Liver (tissue), 3 donors: ENCODE results near the gene UQCRC1.

Experiments used
- EGR1 ChIP-seq, 2 donors: IDR thresholded peaks; 2 replicates each; pipeline ENCODE4 v1.6.1; 2016 to 2018; ENCODE audit warnings: antibody characterized with exemption in 2 of 2, low read depth in 2 of 2
- FOXA2 ChIP-seq: IDR thresholded peaks from 2 replicates; pipeline ENCODE4 v1.6.1; 2016; ENCODE audit warnings: antibody characterized with exemption
- GABPA ChIP-seq, 2 donors: IDR thresholded peaks in 1 of 2; conservative IDR thresholded peaks in 1 of 2; 2 replicates each; pipeline ENCODE4 v1.6.1; 2016; ENCODE audit warnings: antibody characterized with exemption in 2 of 2, mild to moderate bottlenecking in 1 of 2, moderate library complexity in 1 of 2
- JUND ChIP-seq, 2 donors: IDR thresholded peaks; 2 replicates each; pipeline ENCODE4 v1.6.1; 2016; ENCODE audit warnings: antibody characterized with exemption in 2 of 2
- RAD21 ChIP-seq, 2 donors: IDR thresholded peaks; 2 replicates each; pipeline ENCODE4 v1.6.1; 2016; ENCODE audit warnings: antibody characterized with exemption in 2 of 2, mild to moderate bottlenecking in 2 of 2
- RXRA ChIP-seq, 2 donors: IDR thresholded peaks; 2 replicates each; pipeline ENCODE4 v1.6.1; 2017 to 2018; ENCODE audit warnings: antibody characterized with exemption in 2 of 2, mild to moderate bottlenecking in 1 of 2
- SP1 ChIP-seq: IDR thresholded peaks from 2 replicates; pipeline ENCODE4 v1.6.1; 2018; ENCODE audit warnings: antibody characterized with exemption, mild to moderate bottlenecking
- YY1 ChIP-seq: IDR thresholded peaks from 2 replicates; pipeline ENCODE4 v1.6.1; 2016; ENCODE audit warnings: antibody characterized with exemption, mild to moderate bottlenecking
- TF ChIP-seq, protein P1 (sequence below): fragments of 150-350 bp; IDR thresholded peaks from 2 replicates; pipeline ENCODE4 v1.5.1; 2017; ENCODE audit warnings: improper control_type of control experiment, low read depth, low read length; ENCODE audit not compliant: missing input control
- donor health status: healthy.
- donor health status: healthy.

DNA sequence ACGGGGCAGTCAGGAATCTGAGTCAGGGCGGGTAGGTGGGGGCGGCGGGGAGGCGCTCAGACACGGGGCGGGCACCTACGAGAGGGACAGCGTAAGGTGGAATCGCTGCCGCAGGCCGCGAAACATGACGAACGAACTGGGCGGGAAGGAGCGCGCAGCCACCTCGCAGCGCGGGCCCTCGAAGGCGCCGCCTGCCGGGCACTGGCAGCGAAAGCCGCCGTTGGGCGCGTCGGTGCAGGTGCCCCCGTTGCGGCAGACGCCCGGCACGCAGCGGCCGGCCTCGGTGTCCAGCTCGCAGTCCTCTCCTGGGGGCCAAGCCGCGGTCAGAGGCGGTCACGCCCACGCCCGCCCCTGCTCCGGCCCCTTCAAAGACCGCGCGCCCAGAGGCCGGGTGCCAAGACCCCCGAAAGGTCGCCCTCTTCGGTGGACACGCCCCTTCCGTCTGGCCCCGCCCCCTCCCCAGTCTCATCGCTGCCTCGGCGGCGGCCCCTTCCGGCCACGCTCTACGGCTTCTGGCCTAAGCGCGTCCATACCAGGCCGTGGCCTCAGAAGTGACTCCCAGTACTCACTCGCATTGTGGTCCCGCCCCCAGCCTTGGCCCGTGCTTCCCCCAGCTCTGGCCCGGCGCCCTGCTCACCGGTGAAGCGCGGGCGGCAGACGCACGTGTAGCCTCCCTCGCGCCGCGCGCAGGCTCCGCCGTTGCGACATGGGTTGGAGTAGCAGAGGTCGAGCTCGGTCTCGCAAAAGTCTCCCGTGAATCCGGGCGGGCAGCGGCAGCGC, 46.8 kb upstream of the UQCRC1 start:
- TF ChIP-seq, protein P1, sequence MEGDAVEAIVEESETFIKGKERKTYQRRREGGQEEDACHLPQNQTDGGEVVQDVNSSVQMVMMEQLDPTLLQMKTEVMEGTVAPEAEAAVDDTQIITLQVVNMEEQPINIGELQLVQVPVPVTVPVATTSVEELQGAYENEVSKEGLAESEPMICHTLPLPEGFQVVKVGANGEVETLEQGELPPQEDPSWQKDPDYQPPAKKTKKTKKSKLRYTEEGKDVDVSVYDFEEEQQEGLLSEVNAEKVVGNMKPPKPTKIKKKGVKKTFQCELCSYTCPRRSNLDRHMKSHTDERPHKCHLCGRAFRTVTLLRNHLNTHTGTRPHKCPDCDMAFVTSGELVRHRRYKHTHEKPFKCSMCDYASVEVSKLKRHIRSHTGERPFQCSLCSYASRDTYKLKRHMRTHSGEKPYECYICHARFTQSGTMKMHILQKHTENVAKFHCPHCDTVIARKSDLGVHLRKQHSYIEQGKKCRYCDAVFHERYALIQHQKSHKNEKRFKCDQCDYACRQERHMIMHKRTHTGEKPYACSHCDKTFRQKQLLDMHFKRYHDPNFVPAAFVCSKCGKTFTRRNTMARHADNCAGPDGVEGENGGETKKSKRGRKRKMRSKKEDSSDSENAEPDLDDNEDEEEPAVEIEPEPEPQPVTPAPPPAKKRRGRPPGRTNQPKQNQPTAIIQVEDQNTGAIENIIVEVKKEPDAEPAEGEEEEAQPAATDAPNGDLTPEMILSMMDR, result peak; percentile 43
- no peak for TF ChIP-seq SP1
- TF ChIP-seq EGR1 (IDR thresholded peaks at IDR 0.05; ENCODE audit: low read depth in 2 of 2), result no peak
- TF ChIP-seq JUND (IDR thresholded peaks at IDR 0.05), result no peak
- no peak for TF ChIP-seq RXRA (IDR thresholded peaks at IDR 0.05)
- no peak for TF ChIP-seq YY1
- no peak for TF ChIP-seq FOXA2
- TF ChIP-seq GABPA (IDR thresholded peaks at IDR 0.05 in 1 of 2, conservative IDR thresholded peaks at IDR 0.05 in 1 of 2), result peak in 1 of 2 donors; percentile 69
- peak in 1 of 2 donors; percentile 17 for TF ChIP-seq RAD21 (IDR thresholded peaks at IDR 0.05)
